ENCODE measurements around the gene PCDHGA8. TPM values are rescaled to one million over a fixed set of nuclear protein-coding genes. Genes with fewer than 3 reads are reported as not detected.
"Not testable (repeated sequence)": the region's sequence is repeated elsewhere in the genome, so short reads cannot be mapped to it uniquely, and the experiment has no call there.

Gene PCDHGA8
- total and polyA plus RNA-seq, 2 donors: 0.18 to 0.19 TPM

GRCh38 chr5:141366016-141366896 is 26.2 kb upstream of the PCDHGA8 start:
- Histone ChIP-seq H3K4me3 (ENCODE audit: low read length in 2 of 2) (no peak overlapping the region), H3K27me3 (ENCODE audit: control insufficient read depth in 2 of 2, insufficient read depth in 1 of 2, low read length in 1 of 2) (peaks cover 10 to 65% of the 10 kb centered on the region in 2 donors), H3K36me3 (ENCODE audit: control insufficient read depth in 2 of 2, insufficient read depth in 2 of 2, low read length in 1 of 2) (no peaks in the 10 kb centered on the region), H3K27ac (ENCODE audit: low read depth in 1 of 2, low read length in 1 of 2) (no peak overlapping the region), H3K9me3 (ENCODE audit: control insufficient read depth in 2 of 2, insufficient read depth in 1 of 2, low read length in 1 of 2) (peaks cover 19 to 43% of the 10 kb centered on the region in 2 donors), H3K4me1 (ENCODE audit: control insufficient read depth in 2 of 2, insufficient read depth in 2 of 2, low read length in 2 of 2) (no peaks in the 10 kb centered on the region)
- WGBS: 41% methylated on average over 46 of the region's 46 CpGs
- no peak for DNase-seq (ENCODE audit: low read depth in 6 of 9, low spot score in 9 of 9)

DNA sequence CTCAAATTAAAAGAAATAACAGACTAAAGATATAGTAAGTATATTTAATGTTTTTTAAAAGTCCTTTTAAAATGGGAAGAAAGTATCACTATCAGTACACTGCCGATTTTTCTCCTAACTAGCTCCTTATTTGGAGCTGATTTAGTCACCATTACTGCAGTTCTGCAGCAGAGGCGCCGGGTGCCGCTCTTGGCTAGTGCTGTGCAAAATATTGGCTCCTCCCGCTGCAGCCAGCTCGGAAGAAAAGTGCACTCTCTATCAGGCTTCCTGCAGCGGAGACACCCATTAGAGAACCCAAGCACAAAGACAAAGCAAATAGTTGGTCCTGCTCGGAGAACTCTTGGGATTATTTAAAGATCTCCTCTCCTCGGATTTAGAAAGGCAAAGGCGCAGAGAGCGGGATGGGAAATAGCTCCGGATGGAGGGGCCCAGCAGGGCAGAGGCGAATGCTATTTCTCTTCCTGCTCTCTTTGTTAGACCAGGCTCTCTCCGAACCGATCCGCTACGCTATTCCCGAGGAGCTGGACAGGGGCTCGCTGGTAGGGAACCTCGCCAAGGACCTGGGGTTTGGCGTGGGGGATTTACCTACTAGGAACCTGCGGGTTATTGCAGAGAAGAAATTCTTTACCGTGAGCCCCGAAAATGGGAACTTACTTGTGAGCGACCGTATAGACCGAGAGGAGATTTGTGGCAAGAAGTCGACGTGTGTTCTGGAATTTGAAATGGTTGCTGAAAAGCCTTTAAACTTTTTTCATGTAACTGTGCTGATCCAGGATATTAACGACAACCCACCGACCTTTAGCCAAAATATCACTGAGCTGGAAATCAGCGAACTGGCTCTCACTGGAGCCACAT is 22.2 kb upstream of the PCDHGA8 start, which contains the start of gene PCDHGB3:
PCDHGB3 (plus strand) TSS at position 249 of the 855 bp plus-strand sequence; CDS start at position 402, 153 bp downstream.
- peaks cover 0 to 68% of the 10 kb centered on the region in 2 donors for H3K27me3 ChIP-seq (ENCODE audit: control insufficient read depth in 2 of 2, insufficient read depth in 1 of 2, low read length in 1 of 2)
- DNase-seq (ENCODE audit: low read depth in 6 of 9, low spot score in 9 of 9): peak in 1 of 9 donors; percentile 39
- H3K36me3 ChIP-seq (ENCODE audit: control insufficient read depth in 2 of 2, insufficient read depth in 2 of 2, low read length in 1 of 2): no peaks in the 10 kb centered on the region
- no peak within 1 kb of the TSS for H3K27ac ChIP-seq (ENCODE audit: low read depth in 1 of 2, low read length in 1 of 2)
- H3K9me3 ChIP-seq (ENCODE audit: control insufficient read depth in 2 of 2, insufficient read depth in 1 of 2, low read length in 1 of 2): peaks cover 16 to 49% of the 10 kb centered on the region in 2 donors
- H3K4me3 ChIP-seq (ENCODE audit: low read length in 2 of 2): peak within 1 kb of the TSS; percentile 12 to 19
- WGBS: 18% methylated on average over 32 of the region's 32 CpGs
- no peaks in the 10 kb centered on the region for H3K4me1 ChIP-seq (ENCODE audit: control insufficient read depth in 2 of 2, insufficient read depth in 2 of 2, low read length in 2 of 2)

DNA sequence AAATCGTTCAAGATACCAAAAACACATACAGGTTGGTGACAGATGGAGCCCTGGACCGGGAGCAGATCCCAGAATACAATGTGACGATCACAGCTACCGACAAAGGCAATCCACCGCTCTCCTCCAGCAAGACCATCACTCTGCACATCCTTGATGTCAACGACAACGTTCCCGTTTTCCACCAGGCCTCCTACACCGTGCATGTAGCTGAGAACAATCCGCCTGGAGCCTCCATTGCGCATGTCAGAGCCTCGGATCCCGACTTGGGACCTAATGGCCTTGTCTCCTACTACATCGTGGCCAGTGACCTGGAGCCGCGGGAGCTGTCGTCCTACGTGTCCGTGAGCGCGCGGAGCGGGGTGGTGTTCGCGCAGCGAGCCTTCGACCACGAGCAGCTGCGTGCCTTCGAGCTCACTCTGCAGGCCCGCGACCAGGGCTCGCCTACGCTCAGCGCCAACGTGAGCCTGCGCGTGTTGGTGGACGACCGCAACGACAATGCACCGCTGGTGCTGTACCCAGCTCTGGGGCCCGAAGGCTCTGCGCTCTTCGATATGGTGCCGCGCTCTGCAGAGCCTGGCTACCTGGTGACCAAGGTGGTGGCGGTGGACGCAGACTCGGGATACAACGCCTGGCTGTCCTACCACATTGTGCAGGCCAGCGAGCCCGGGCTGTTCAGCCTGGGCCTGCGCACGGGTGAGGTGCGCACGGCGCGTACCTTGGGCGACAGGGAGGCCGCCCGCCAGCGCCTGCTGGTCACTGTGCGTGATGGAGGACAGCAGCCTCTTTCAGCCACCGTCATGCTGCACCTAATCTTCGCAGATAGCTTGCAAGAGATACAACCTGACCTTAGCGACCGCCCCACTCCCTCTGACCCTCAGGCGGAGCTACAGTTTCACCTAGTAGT is 20.6 kb upstream of the PCDHGA8 start:
- WGBS: 44% methylated on average over 69 of the region's 69 CpGs
- Histone ChIP-seq H3K4me1 (ENCODE audit: control insufficient read depth in 2 of 2, insufficient read depth in 2 of 2, low read length in 2 of 2) (no peaks in the 10 kb centered on the region), H3K27me3 (ENCODE audit: control insufficient read depth in 2 of 2, insufficient read depth in 1 of 2, low read length in 1 of 2) (peaks cover 0 to 65% of the 10 kb centered on the region in 2 donors), H3K36me3 (ENCODE audit: control insufficient read depth in 2 of 2, insufficient read depth in 2 of 2, low read length in 1 of 2) (no peaks in the 10 kb centered on the region), H3K4me3 (ENCODE audit: low read length in 2 of 2) (no peak overlapping the region), H3K9me3 (ENCODE audit: control insufficient read depth in 2 of 2, insufficient read depth in 1 of 2, low read length in 1 of 2) (peaks cover 12 to 50% of the 10 kb centered on the region in 2 donors), H3K27ac (ENCODE audit: low read depth in 1 of 2, low read length in 1 of 2) (no peak overlapping the region)
- DNase-seq (ENCODE audit: low read depth in 6 of 9, low spot score in 9 of 9): no peak

GRCh38 chr5:141373673-141374317 is 18.6 kb upstream of the PCDHGA8 start, which contains the start of gene PCDHGA6:
PCDHGA6 (plus strand) TSS chr5:141373891; CDS start chr5:141374084, 193 bp downstream.
- Histone ChIP-seq H3K27ac (ENCODE audit: low read depth in 1 of 2, low read length in 1 of 2) (no peak within 1 kb of the TSS), H3K9me3 (ENCODE audit: control insufficient read depth in 2 of 2, insufficient read depth in 1 of 2, low read length in 1 of 2) (peaks cover 12 to 54% of the 10 kb centered on the region in 2 donors), H3K36me3 (ENCODE audit: control insufficient read depth in 2 of 2, insufficient read depth in 2 of 2, low read length in 1 of 2) (no peaks in the 10 kb centered on the region), H3K4me1 (ENCODE audit: control insufficient read depth in 2 of 2, insufficient read depth in 2 of 2, low read length in 2 of 2) (no peaks in the 10 kb centered on the region), H3K27me3 (ENCODE audit: control insufficient read depth in 2 of 2, insufficient read depth in 1 of 2, low read length in 1 of 2) (peaks cover 0 to 61% of the 10 kb centered on the region in 2 donors), H3K4me3 (ENCODE audit: low read length in 2 of 2) (no peak within 1 kb of the TSS)
- DNase-seq (ENCODE audit: low read depth in 6 of 9, low spot score in 9 of 9): peak in 1 of 9 donors; percentile 9
- WGBS: 28% methylated on average over 27 of the region's 27 CpGs

DNA sequence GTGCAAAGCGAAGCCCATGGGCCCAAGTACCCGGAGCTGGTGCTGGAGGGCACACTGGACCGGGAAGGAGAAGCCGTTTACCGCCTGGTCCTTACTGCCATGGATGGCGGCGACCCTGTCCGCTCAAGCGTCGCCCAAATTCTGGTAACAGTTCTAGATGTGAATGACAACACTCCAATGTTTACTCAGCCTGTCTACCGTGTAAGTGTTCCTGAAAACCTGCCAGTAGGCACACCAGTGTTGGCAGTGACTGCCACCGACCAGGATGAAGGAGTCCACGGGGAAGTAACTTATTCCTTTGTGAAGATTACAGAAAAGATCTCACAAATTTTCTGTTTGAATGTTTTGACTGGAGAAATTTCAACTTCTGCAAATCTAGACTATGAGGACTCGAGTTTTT is 17.8 kb upstream of the PCDHGA8 start:
- H3K27ac ChIP-seq (ENCODE audit: low read depth in 1 of 2, low read length in 1 of 2): no peak overlapping the region
- H3K36me3 ChIP-seq (ENCODE audit: control insufficient read depth in 2 of 2, insufficient read depth in 2 of 2, low read length in 1 of 2): no peaks in the 10 kb centered on the region
- H3K4me1 ChIP-seq (ENCODE audit: control insufficient read depth in 2 of 2, insufficient read depth in 2 of 2, low read length in 2 of 2): no peaks in the 10 kb centered on the region
- H3K9me3 ChIP-seq (ENCODE audit: control insufficient read depth in 2 of 2, insufficient read depth in 1 of 2, low read length in 1 of 2): peaks cover 12 to 54% of the 10 kb centered on the region in 2 donors
- no peak overlapping the region for H3K4me3 ChIP-seq (ENCODE audit: low read length in 2 of 2)
- DNase-seq (ENCODE audit: low read depth in 6 of 9, low spot score in 9 of 9): no peak
- H3K27me3 ChIP-seq (ENCODE audit: control insufficient read depth in 2 of 2, insufficient read depth in 1 of 2, low read length in 1 of 2): peaks cover 0 to 59% of the 10 kb centered on the region in 2 donors
- WGBS: 69% methylated on average over 14 of the region's 14 CpGs

DNA sequence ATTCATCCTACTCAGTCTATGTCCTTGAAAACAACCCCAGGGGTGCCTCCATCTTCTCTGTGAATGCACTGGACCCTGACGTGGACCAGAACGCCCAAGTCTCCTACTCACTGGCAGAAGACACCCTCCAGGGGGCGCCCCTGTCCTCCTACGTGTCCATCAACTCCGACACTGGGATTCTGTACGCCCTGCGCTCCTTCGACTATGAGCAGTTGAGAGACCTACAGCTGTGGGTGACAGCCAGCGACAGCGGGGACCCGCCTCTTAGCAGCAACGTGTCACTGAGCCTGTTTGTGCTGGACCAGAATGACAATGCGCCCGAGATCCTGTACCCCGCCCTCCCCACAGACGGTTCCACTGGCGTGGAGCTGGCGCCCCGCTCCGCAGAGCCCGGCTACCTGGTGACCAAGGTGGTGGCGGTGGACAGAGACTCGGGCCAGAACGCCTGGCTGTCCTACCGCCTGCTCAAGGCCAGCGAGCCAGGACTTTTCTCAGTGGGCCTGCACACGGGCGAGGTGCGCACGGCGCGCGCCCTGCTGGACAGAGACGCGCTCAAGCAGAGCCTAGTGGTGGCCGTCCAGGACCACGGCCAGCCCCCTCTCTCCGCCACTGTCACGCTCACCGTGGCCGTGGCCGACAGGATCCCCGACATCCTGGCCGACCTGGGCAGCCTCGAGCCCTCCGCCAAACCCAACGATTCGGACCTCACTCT is 16.8 kb upstream of the PCDHGA8 start:
- not testable (repeated sequence) for H3K4me1 ChIP-seq (ENCODE audit: control insufficient read depth in 2 of 2, insufficient read depth in 2 of 2, low read length in 2 of 2); DNase-seq (ENCODE audit: low read depth in 6 of 9, low spot score in 9 of 9); H3K4me3 ChIP-seq (ENCODE audit: low read length in 2 of 2); H3K27ac ChIP-seq (ENCODE audit: low read depth in 1 of 2, low read length in 1 of 2); H3K36me3 ChIP-seq (ENCODE audit: control insufficient read depth in 2 of 2, insufficient read depth in 2 of 2, low read length in 1 of 2)
- WGBS: 62% methylated on average over 40 of the region's 48 CpGs
- H3K27me3 ChIP-seq (ENCODE audit: control insufficient read depth in 2 of 2, insufficient read depth in 1 of 2, low read length in 1 of 2): peaks cover 0 to 50% of the 10 kb centered on the region in 2 donors
- H3K9me3 ChIP-seq (ENCODE audit: control insufficient read depth in 2 of 2, insufficient read depth in 1 of 2, low read length in 1 of 2): peaks cover 12 to 47% of the 10 kb centered on the region in 2 donors

DNA sequence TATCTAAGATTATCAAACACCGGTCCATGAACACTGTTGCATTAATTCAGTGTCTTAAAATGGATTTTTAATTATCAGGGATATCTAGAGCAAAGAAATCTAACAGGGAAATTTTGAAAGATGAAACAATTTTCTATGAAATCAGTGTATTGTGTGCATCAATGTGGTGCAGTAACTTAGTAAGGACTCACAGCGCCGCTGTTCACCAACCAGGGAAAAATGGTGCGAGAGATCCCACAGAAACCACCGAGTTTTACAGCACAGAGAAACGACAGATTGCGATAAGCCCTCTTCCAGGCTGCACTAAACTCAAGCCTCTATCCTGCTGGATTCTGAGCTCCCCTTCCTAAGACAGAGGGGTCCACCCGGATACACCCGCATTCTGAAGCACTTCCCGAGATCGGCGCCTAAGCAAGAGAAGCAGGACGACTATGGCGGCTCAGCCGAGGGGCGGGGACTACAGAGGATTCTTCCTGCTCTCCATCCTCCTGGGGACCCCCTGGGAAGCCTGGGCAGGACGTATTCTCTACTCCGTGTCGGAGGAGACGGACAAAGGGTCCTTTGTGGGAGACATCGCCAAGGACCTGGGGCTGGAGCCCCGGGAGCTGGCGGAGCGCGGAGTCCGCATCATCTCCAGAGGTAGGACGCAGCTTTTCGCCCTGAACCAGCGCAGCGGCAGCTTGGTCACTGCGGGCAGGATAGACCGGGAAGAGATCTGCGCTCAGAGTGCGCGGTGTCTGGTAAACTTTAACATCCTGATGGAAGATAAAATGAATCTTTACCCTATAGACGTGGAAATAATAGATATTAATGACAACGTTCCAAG is 9.8 kb upstream of the PCDHGA8 start, which contains the start of gene PCDHGA7:
PCDHGA7 (plus strand) TSS at position 274 of the 826 bp plus-strand sequence; CDS start at position 432, 158 bp downstream.
- peak within 1 kb of the TSS in 1 of 2 donors; percentile 27 for H3K4me3 ChIP-seq (ENCODE audit: low read length in 2 of 2)
- no peaks in the 10 kb centered on the region for H3K36me3 ChIP-seq (ENCODE audit: control insufficient read depth in 2 of 2, insufficient read depth in 2 of 2, low read length in 1 of 2)
- H3K27ac ChIP-seq (ENCODE audit: low read depth in 1 of 2, low read length in 1 of 2): no peak within 1 kb of the TSS
- no peak for DNase-seq (ENCODE audit: low read depth in 6 of 9, low spot score in 9 of 9)
- 23% methylated on average over 37 of the region's 37 CpGs for WGBS
- H3K27me3 ChIP-seq (ENCODE audit: control insufficient read depth in 2 of 2, insufficient read depth in 1 of 2, low read length in 1 of 2): peaks cover 3 to 39% of the 10 kb centered on the region in 2 donors
- H3K4me1 ChIP-seq (ENCODE audit: control insufficient read depth in 2 of 2, insufficient read depth in 2 of 2, low read length in 2 of 2): no peaks in the 10 kb centered on the region
- H3K9me3 ChIP-seq (ENCODE audit: control insufficient read depth in 2 of 2, insufficient read depth in 1 of 2, low read length in 1 of 2): peaks cover 7 to 25% of the 10 kb centered on the region in 2 donors

All from thymus (tissue), 11 donors.